ENCODE results near the gene FOXC1.

GRCh38 chr6:1576711-1577110 lies 33.0 kb upstream of the FOXC1 start:
- TF ChIP-seq POLR2A (IDR thresholded peaks at IDR 0.05) (no peak), POLR2AphosphoS5 (IDR thresholded peaks at IDR 0.05) (no peak)
